ENCODE data around the gene LENG1.
A peak's percentile ranks its signal among the peaks of the same experiment; 100 is the strongest.
"Not testable (repeated sequence)": the region's sequence is repeated elsewhere in the genome, so short reads cannot be mapped to it uniquely, and the experiment has no call there.

The LENG1 gene

DNA sequence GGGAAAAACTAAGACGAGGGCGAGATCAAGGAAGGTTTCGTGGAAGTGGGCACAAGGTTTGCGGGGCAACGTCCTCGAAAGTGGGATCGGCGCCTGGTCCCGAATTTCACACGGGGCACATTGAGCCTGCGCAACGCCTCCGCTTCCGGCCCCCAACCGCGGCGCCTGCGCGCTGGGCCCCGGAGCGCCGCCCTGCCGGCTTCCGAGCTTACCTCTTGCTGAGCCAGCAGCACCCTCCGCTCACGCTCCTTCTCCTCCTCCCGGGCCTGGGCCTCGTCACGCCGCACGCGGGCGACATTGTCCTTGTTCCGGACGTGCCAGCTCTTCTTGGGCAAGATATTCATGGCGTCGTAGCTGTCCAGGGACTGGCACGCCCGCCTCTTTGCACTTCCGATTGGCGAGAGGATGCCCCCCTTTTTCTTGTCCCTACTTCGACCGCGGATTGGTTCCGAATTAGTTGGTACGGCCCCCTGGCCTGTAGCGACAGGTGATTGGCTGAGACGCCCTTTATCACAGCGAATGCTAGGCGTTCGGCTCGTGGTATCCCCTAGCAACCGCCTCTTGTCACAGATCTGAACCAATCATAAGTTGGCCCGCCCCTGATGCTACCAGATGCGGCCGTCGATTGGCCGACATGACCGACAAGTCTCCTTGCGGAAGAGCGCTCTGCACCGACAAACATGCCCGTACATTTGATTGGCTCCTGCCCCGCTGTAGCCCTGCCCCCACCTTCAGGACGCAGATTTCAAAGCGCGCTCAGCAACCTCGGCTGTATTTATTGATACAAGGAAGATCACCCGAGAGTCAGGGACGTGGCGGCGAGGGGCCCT is at the start of gene LENG1:
Gene LENG1, minus strand, starts transcription at position 370 of the 830 bp plus-strand sequence. Its CDS starts 26 bp downstream, at position 344.
- DNase-seq (ENCODE audit: low read depth in 2 of 2) = peak; percentile 95 to 100

DNA sequence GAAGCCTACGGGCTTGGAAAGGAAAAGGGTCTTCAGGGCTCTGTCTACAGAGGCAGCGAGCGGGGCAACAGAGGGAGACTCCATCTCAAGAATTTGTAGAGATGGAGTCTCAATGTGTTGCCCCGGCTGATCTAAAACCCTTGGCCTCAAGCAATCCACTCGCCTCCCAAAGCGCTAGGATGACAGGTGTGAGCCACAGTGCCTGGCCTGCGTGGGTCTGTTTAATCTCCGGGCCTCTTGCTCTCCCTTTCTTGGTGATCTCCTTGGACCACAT is 49.2 kb upstream of the LENG1 start:
- DNase-seq (ENCODE audit: low read depth in 2 of 2) = no peak

DNA sequence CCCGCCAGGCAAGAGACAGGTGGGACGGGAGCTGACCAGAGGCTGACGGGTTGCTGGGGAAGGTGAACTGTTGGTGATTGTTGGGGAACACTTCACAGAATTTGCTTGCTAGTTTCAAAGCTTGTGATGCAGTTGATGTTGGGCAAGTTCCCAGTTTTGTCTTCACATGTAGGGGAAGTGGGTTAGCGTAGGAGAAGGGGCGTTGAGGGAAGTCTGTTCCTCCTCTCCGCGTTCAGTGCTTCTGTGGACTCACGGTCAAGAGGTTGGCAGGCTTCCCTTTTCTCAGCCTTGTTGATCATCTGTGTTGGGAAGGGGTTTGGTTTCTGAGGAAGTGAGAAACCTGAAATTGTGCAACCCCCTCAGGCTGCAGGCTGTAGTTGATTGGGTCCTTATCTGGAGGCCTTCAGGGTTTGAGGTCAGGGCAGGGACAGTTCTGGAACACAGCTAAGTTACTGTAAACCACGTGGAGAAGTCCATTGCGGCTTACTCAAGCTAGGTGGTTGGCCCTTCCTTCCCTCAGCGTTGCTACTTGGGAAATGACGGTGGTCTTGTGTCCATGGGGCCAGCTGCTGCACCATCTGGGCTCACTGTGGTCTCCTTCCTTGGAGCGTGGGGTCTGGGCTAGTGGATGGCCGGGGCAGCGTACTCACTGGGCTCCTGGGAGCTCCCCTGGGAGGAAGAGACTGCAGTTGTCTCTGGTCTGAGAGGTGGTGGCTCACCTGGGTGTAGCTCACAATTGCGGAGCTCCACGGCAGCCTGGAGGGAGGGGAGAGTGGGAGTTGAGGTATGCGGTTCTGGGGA is 48.7 kb upstream of the LENG1 start:
- peak in 1 of 2 donors; percentile 17 for DNase-seq (ENCODE audit: low read depth in 2 of 2)

DNA sequence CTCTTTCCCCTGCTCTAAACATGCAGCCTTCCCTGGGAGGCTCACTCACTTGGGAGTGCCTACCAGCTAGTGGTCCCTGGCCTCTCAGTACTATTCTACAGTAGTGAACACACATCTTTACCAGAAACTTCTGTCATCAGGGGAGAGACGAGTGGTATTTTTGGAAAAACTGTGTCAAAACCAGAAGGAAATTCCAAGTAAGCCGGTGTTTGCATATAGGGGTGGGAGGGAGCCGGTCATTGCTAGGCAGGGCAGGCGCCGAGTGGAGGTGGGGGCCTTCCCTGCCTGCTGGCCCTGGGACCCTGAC is 48.1 kb upstream of the LENG1 start:
- no peak for DNase-seq (ENCODE audit: low read depth in 2 of 2)

DNA sequence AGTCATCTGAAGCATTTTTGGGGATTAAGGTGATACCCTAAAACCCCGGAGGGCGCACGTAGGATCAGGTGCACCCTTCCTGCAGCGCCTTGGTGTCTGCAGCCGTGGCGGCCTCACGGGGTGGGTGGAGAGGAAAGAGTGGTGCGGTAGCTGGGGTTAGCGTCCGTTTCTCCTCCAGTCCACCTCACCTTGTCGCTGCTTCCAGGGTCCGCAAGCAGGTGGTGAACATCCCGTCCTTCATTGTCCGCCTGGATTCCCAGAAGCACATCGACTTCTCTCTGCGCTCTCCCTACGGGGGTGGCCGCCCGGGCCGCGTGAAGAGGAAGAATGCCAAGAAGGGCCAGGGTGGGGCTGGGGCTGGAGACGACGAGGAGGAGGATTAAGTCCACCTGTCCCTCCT is 47.7 kb upstream of the LENG1 start:
- not testable (repeated sequence) for DNase-seq (ENCODE audit: low read depth in 2 of 2)

DNA sequence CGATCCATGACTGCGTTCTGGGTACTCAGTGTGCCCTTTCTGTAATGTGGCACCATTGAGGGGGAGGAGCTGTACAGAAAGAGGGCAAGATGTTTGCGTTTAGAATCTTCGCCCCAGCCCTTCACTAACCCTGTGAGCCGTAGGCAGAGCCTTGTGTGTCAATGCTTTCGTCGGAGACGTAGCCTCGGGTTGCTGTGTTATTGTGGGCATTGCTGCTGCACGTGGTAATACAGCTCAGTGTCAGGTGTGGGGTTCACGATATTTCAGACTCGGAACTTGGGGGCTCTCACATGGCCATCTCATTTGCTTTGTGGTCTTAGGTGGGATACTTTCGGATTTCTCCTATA is 47.3 kb upstream of the LENG1 start:
- no peak for DNase-seq (ENCODE audit: low read depth in 2 of 2)

DNA sequence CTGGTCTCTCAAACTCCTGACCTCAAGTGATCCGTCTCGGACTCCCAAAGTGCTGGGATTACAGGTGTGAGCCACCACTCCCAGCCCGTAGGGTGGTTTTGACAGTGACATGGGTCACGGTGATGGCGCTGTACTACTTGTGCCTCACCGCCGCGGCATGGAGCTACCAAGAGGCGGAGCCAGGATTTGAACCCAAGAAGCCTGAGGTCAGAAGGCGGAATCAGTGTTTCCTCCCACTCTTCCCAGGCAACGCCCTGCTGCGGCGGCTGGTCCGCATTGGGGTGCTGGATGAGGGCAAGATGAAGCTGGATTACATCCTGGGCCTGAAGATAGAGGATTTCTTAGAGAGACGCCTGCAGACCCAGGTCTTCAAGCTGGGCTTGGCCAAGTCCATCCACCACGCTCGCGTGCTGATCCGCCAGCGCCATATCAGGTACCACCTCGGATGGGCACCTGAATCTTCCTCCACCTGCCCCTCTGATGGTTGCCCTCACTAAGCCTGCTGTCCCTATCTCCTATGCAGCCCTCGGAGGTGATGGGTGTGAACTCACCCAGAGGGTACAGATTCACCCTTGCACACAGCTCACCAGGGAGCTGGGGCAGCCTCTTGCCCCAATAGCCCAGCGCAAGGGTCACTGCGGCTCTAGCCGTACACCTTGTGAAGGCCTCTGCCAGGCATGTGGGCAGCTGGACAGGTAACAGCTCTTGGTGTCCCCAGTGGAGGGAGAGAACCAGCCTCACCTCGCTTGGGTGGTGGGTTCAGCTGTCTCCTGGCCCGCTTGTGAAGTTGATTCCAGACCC is 46.7 kb upstream of the LENG1 start:
- no peak for DNase-seq (ENCODE audit: low read depth in 2 of 2)

DNA sequence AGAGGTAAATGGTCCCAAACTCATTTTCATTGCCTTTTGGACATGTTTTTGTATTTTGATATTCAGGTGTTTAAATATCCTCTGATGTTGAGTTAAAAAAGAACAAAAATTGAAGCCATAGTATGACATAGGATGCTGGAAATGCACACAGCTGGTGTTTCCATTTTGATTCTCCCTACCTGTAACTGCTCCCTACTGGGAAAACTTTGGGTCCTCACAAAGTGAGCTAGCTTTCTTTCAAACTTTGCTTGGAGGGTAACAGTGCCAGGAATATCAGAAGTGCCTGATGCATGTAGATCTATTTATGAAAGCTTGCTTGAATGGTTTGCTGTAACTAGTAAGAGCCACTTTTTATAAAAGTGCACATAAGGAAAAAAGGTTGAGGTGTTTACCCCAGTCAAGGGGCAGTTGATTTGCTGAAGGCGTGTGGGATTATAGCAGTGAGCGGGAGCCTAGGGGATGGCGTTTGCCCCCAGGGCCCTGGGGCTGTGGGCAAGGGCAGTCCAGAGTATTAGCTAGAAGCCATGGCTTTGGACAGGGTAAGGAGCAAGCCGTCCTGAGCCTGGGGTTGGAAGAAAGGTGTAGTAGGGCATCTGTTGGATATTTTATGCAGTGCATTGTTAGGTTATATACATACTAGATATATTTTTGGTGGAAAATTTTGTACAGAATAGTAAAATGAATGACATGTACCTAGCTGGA is 45.4 kb upstream of the LENG1 start:
- no peak for DNase-seq (ENCODE audit: low read depth in 2 of 2)

DNA sequence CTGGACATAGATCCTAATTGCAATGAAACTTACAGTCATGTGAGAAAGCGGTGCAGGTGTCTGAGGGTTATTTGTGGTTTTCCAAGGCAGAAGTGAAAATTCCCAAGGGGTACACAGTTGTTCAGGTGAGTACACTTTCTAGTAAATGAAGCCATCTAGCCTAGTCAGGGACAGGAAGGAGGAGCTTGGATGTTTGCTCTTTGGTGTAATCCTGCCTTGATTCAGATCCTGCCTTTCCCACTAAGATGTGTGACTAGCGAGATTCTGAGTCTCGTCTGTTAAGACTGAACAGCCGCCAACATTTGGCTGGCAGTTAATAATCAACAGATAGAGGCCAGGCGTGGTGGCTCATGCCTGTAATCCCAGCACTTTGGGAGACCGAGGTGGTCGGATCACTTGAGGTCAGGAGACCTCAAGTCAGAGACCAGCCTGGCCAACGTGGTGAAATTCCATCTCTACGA is 43.7 kb upstream of the LENG1 start:
- no peak for DNase-seq (ENCODE audit: low read depth in 2 of 2)

DNA sequence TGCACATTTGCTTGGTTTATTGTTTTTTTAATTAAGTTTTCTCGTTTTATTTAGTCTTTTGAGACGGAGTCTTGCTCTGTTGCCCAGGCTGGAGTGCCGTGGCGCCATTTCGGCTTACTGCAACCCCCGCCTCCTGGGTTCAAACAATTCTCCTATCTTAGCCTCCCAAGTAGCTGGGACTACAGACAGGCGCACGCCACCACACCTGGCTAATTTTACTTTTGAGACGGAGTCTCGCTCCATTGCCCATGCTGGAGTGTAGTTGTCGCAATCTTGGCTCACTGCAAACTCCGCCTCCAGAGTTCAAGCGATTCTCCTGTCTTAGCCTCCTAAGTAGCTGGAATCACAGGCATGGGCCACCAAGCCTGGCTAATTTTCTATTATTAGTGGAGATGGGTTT is 42.5 kb upstream of the LENG1 start:
- no peak for DNase-seq (ENCODE audit: low read depth in 2 of 2)

DNA sequence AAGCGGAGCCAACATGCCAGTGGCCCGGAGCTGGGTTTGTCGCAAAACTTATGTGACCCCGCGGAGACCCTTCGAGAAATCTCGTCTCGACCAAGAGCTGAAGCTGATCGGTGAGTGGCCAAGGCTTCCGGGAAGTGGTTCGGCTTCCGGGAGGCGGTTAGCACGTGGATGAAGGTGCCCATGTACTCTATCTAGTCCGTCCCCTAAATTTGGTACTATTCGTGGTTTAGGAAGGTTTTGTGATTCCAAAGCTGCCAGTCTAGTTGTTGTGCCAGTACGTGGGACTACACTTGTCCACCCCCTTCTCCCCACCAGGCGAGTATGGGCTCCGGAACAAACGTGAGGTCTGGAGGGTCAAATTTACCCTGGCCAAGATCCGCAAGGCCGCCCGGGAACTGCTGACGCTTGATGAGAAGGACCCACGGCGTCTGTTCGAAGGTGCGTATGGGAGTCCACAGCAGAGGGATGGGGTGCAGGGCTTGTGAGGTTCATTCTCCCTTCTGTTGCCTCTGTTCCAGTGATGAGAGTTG is 41.7 kb upstream of the LENG1 start:
- DNase-seq (ENCODE audit: low read depth in 2 of 2) = no peak

DNA sequence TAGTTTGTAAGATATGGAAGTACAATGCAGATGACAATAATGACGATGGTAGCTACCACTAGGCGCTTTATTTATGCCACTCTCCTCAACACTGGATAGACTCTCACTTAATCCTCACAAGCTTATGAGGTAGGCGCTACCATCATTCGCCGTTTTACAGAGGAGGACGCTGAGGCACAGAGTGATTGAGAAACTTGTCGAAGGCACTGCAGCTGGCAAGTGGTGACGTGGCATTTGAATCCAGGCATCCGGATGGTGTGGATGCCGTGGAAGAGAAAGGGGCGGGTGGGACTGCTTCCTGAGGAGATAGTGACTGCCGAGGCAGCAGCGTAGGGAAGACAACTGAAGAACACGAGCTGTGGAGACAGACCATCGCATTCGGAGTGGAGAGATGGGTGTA is 39.9 kb upstream of the LENG1 start:
- DNase-seq (ENCODE audit: low read depth in 2 of 2) = no peak

DNA sequence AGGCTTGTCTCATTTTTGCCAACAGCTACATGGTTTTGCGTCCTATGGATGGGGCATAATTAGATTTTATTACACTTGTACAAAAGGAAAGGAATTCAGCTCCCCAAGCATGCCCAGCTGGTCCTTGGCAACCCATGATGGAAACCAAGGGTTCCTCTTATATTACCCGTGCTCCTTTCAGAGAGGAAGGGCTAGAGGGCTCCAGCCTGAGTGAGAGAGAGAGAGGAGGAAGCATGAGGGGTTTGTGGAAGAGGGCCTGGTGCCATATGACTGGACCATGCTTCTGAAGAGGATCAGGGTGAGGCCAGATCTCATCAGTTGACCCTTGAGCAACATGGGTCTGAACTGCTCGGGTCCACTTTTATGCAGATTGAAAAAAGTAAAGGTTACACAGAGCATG is 37.6 kb upstream of the LENG1 start:
- DNase-seq (ENCODE audit: low read depth in 2 of 2) = no peak

DNA sequence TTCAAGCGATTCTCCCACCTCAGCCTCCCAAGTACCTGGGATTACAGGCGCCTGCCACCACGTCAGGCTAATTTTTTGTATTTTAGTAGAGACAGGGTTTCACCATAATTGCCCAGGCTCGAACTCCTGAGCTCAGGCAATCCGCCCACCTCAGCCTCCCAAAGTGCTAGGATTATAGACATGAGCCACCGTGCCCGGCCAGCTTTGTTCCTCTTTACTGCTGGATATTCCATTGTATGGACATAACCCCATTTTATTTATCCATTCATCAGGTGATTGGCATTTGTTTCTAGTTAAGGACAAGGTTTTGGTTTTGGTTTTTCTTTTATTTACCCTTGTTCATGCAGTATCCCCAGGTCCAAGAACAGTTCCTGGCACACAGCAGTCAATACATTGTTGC is 37.0 kb upstream of the LENG1 start:
- DNase-seq (ENCODE audit: low read depth in 2 of 2) = no peak

DNA sequence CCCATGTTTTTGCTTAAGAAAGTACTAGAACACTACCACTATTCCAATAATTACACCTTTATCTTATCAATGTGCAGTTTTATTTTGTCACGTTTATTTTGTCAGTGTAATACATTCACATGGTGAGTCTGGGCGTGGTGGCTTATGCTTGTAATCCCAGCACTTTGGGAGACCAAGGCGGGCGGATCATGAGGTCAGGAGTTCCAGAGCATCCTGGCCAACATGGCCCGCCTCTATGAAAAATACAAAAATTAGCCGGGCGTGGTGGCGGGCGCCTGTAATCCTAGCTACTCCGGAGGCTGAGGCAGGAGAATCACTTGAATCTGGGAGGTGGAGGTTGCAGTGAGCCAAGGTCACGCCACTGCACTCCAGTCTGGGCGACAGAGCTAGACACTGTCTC is 34.9 kb upstream of the LENG1 start:
- DNase-seq (ENCODE audit: low read depth in 2 of 2) = not testable (repeated sequence)

DNA sequence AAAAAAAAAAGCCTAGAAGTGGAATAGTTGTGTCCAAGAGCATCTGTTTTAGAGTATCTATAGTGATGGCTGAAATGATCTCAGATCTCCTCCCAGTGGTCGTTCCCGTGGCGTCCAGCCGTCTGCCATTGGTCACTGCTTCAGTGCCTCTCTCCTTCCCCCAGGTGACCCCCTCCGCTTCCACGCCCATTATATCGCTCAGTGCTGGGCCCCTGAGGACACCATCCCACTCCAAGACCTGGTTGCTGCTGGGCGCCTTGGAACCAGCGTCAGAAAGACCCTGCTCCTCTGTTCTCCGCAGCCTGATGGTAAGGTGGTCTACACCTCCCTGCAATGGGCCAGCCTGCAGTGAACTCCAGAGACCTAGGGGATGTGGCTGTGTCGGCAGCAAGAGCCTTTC is 33.5 kb upstream of the LENG1 start:
- no peak for DNase-seq (ENCODE audit: low read depth in 2 of 2)

DNA sequence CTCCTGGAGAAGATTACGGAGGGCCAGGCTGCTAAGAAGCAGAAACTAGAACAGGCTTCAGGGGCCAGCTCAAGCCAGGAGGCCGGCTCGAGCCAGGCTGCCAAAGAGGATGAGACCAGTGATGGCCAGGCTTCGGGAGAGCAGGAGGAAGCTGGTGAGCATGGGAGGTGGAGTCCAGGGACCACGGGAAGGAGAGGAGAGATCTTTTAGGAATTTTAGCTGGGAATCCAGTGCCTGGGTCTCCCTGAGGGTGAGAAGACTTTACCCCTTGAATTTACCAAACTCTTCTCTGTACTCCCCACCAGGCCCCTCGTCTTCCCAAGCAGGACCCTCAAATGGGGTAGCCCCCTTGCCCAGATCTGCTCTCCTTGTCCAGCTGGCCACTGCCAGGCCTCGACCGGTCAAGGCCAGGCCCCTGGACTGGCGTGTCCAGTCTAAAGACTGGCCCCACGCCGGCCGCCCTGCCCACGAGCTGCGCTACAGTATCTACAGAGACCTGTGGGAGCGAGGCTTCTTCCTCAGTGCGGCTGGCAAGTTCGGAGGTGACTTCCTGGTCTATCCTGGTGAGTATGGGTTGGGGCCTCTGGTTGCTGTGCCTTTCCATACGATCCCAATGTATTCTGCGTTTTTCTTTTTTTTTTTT is 32.4 kb upstream of the LENG1 start:
- DNase-seq (ENCODE audit: low read depth in 2 of 2) = no peak

DNA sequence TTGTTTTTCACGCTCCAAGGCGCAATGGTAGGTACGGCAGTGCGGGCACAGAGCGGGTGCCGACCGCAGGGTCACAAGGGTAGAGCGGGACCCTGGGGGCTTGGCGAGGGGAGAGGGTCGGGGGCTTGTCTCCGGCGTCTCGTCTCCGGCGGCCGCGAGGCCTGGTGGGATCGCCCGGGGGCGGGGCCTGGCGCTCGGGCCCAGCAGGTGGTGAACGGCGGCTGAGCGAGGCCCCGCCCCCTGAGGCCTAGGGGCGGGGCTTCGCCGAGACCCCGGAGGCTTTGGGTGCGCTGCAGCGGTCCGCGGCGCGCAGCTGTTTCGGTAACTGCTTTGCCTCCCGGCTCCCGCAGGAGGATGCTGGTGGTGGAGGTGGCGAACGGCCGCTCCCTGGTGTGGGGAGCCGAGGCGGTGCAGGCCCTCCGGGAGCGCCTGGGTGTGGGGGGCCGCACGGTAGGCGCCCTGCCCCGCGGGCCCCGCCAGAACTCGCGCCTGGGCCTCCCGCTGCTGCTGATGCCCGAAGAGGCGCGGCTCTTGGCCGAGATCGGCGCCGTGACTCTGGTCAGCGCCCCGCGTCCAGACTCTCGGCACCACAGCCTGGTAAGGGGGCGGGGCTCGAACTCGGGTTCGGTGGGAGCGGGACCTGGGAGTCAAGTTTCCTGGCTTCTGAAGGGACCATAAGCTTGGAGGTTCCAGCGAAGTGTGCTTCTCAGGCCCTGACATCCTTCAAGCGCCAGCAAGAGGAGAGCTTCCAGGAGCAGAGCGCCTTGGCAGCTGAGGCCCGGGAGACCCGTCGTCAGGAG is 31.7 kb upstream of the LENG1 start, which contains the start of gene TSEN34:
Gene TSEN34, plus strand, starts transcription at position 298 of the 800 bp plus-strand sequence. Its CDS starts 57 bp downstream, at position 355.
- DNase-seq (ENCODE audit: low read depth in 2 of 2) = peak in 1 of 2 donors; percentile 80

DNA sequence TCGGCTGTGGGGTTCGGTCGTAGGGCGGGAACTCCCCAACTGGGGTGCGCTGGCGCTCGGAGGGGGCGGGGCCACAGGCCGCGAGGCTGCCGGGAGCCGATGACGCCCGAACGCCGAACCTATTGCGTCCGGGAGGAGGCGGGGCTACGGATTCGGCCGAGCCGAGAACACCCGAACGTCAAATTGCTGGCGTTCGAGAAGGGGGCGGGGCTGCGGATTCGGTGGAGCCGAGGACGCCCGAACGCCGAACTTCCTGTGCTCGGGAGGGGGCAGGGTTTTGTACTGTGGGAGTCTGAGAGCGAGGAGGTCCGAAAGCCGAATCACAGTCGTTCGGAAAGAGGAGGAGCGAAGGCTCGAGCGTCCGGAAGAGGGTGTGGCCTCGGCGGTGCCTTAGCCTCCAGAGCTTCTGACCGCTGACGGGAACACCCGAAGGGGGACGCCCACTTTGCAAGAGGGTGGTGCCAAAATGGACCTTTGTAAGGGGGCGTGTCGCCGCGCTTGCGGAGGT is 31.0 kb upstream of the LENG1 start:
- peak; percentile 100 for DNase-seq (ENCODE audit: low read depth in 2 of 2)
